ENCODE measurements around the gene MADD. TPM values are rescaled to one million over a fixed set of nuclear protein-coding genes. Genes with fewer than 3 reads are reported as not detected.
A peak's percentile ranks its signal among the peaks of the same experiment; 100 is the strongest.

The MADD gene
- total RNA-seq, 1 donor from 2014 or later: 31.7 TPM

GRCh38 chr11:47264119-47264518 is 5.8 kb upstream of the MADD start:
- Histone ChIP-seq H3K36me3 (no peaks in the 10 kb centered on the region), H3K27me3 (no peaks in the 10 kb centered on the region), H3K4me1 (peaks cover 5 to 7% of the 10 kb centered on the region in 2 donors), H3K27ac (no peak overlapping the region), H3K4me3 (no peak overlapping the region), H3K9me3 (no peaks in the 10 kb centered on the region)
- intact Hi-C loops (cut with DNase I): no loop called here
- DNase-seq (ENCODE audit: low spot score in 2 of 2): no peak
- TF ChIP-seq CTCF (IDR thresholded peaks at IDR 0.05): no peak

DNA sequence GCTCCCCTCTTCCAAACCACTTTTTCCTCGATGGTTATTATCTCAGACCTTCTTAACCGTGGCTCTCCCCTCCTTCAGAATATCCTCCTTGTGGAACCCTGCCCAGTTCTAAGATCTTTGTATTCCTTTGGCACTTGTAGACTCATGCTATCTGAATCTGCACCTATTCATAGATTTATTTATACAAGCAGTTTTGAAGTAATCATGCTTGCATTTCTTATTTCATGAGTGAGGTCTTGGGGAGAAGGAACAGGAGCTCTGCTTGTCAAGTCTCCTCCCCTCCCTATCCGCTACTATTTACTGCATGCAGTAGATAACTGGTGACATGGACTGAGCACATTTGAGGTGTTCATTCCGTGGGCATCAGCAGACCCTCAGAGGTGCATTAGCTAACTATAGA is 5.4 kb upstream of the MADD start:
- no peaks in the 10 kb centered on the region for H3K36me3 ChIP-seq
- no peak overlapping the region for H3K4me3 ChIP-seq
- no peak for TF ChIP-seq CTCF (IDR thresholded peaks at IDR 0.05)
- H3K9me3 ChIP-seq: no peaks in the 10 kb centered on the region
- H3K27ac ChIP-seq: no peak overlapping the region
- no peaks in the 10 kb centered on the region for H3K27me3 ChIP-seq
- no peak for DNase-seq (ENCODE audit: low spot score in 2 of 2)
- H3K4me1 ChIP-seq: peaks cover 6 to 7% of the 10 kb centered on the region in 2 donors
- intact Hi-C loops (cut with DNase I): no loop called here

- no peak for DNase-seq (ENCODE audit: low spot score in 2 of 2)
- Histone ChIP-seq H3K27me3 (no peaks in the 10 kb centered on the region), H3K36me3 (no peaks in the 10 kb centered on the region), H3K4me1 (peaks cover 10 to 19% of the 10 kb centered on the region in 2 donors), H3K27ac (peak overlapping the region in 1 of 2 donors; percentile 86), H3K9me3 (no peaks in the 10 kb centered on the region), H3K4me3 (no peak overlapping the region)
- TF ChIP-seq CTCF (IDR thresholded peaks at IDR 0.05): no peak
- intact Hi-C loops (cut with DNase I): no loop called here
Measured at GRCh38 chr11:47267876-47268275, 2.1 kb upstream of the MADD start.

DNA sequence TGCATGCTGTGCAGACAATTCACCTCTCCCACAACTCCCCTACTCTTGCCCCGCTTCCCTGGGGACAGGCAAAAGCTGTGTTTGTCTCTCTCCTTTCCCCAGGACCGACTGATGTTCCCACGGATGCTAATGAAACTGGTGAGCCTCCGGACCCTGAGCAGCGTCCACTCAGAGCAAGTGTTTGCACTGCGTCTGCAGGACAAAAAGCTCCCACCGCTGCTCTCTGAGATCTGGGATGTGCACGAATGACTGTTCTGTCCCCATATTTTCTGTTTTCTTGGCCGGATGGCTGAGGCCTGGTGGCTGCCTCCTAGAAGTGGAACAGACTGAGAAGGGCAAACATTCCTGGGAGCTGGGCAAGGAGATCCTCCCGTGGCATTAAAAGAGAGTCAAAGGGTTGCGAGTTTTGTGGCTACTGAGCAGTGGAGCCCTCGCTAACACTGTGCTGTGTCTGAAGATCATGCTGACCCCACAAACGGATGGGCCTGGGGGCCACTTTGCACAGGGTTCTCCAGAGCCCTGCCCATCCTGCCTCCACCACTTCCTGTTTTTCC is 1.4 kb upstream of the MADD start:
- Histone ChIP-seq H3K4me1 (peaks cover 10 to 19% of the 10 kb centered on the region in 2 donors), H3K27me3 (no peaks in the 10 kb centered on the region), H3K36me3 (no peaks in the 10 kb centered on the region), H3K9me3 (no peaks in the 10 kb centered on the region), H3K4me3 (peak overlapping the region; percentile 81 to 90), H3K27ac (peak overlapping the region; percentile 86 to 95)
- no peak for DNase-seq (ENCODE audit: low spot score in 2 of 2)
- no peak for TF ChIP-seq CTCF (IDR thresholded peaks at IDR 0.05)
- intact Hi-C loops (cut with DNase I): loop anchor here (1.0 kb wide), 4 partner anchors 20 to 140 kb away; partner anchors contain the start of genes ACP2, DDB2 and SLC39A13

GRCh38 chr11:47269002-47269828 is 718 bp upstream of the MADD start:
- H3K4me3 ChIP-seq: peak overlapping the region; percentile 81 to 90
- H3K9me3 ChIP-seq: no peaks in the 10 kb centered on the region
- peak; percentile 67 to 94 for DNase-seq (ENCODE audit: low spot score in 2 of 2)
- peaks cover 10 to 19% of the 10 kb centered on the region in 2 donors for H3K4me1 ChIP-seq
- TF ChIP-seq CTCF (IDR thresholded peaks at IDR 0.05): peak in 2 of 3 experiments; percentile 12 to 15
- peak overlapping the region; percentile 86 to 95 for H3K27ac ChIP-seq
- H3K27me3 ChIP-seq: no peaks in the 10 kb centered on the region
- intact Hi-C loops (cut with DNase I): loop anchor here (1.0 kb wide), 4 partner anchors 21 to 139 kb away; partner anchors contain the start of genes ACP2, DDB2 and SLC39A13
- peaks cover 0 to 2% of the 10 kb centered on the region in 2 donors for H3K36me3 ChIP-seq
